Neural crest cell (in vitro differentiated cells): Measurements from ENCODE around the gene MS4A13. TPM values are rescaled to one million over a fixed set of nuclear protein-coding genes. Genes with fewer than 3 reads are reported as not detected.

ENCODE experiments used
- DNase-seq: peaks from one replicate; pipeline ENCODE4 v3.0.0; 2021; ENCODE audit warnings: low read depth, mixed read lengths, low spot score
- H3K27ac Mint-ChIP-seq: one replicate; pipeline ENCODE4 v1.8.0; 2021; ENCODE audit warnings: mild to moderate bottlenecking, mixed read lengths; ENCODE audit not compliant: unreplicated experiment
- H3K27me3 Mint-ChIP-seq: 2 replicates; pipeline ENCODE4 v1.8.0; 2021; ENCODE audit warnings: low read depth, mild to moderate bottlenecking, mixed read lengths
- H3K36me3 Mint-ChIP-seq: 2 replicates; pipeline ENCODE4 v1.8.0; 2021; ENCODE audit warnings: low read depth, mild to moderate bottlenecking, mixed read lengths
- H3K4me1 Mint-ChIP-seq: 2 replicates; pipeline ENCODE4 v1.8.0; 2021; ENCODE audit warnings: mixed read lengths
- H3K4me3 Mint-ChIP-seq: one replicate; pipeline ENCODE4 v1.8.0; 2021; ENCODE audit warnings: mild to moderate bottlenecking, mixed read lengths
- H3K9me3 Mint-ChIP-seq: 2 replicates; pipeline ENCODE4 v1.8.0; 2021; ENCODE audit warnings: mixed read lengths
- CTCF ChIP-seq: fragments of 200-600 bp; sonication (generic); conservative IDR thresholded peaks from 2 replicates; pipeline ENCODE4 v1.5.0; 2021; ENCODE audit warnings: antibody characterized with exemption, mild to moderate bottlenecking
- total RNA-seq: library from RNA; stranded (reverse); gene quantifications from 2 replicates; pipeline ENCODE4 v1.2.1, GENCODE V29; 2021

The MS4A13 gene
- total RNA-seq, 1 donor from 2014 or later = not detected

DNA sequence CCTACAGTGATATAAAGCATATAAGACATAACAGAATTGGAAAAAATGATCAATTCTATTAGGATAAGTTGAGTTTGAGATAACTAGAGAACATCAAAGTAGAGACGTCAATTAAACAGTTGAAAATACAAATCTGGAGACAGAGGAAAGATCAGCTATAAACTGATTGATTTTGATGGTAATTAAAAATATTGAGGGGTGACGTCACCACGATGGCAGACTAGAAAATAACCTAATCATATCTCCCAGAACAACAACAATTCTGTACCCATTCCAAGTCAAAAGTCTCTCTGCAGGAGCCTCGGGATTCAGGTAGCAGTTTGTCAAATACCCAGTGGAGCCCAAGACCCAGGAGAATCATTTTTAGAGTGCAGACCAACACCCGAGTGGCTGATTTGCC is 28.9 kb downstream of the MS4A13 start:
- H3K4me3 Mint-ChIP-seq = no peak overlapping the region
- H3K27ac Mint-ChIP-seq = no peak overlapping the region
- H3K27me3 Mint-ChIP-seq = no peaks in the 10 kb centered on the region
- no peak for DNase-seq
- no peak for TF ChIP-seq CTCF
- no peaks in the 10 kb centered on the region for H3K9me3 Mint-ChIP-seq
- H3K36me3 Mint-ChIP-seq = no peaks in the 10 kb centered on the region
- no peaks in the 10 kb centered on the region for H3K4me1 Mint-ChIP-seq

DNA sequence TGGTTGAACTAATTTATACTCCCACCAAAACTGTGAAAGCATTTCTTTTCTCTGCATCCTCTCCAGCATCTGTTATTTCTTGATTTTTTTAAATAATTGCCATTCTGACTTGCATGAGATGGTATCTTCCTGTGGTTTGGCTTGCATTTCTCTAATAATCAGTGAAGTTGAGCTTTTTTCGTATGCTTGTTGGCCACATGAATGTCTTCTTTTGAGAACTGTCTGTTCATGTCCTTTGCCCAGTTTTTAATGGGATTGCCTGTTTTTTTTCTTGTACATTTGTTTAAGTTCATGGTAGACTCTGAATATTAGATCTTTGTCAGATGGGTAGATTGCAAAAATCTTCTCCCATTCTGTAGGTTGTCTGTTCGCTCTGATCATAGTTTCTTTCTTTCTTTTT is 46.1 kb downstream of the MS4A13 start:
- DNase-seq = no peak
- Mint-ChIP-seq H3K4me3 (no peak overlapping the region), H3K4me1 (peaks cover 5% of the 10 kb centered on the region)

DNA sequence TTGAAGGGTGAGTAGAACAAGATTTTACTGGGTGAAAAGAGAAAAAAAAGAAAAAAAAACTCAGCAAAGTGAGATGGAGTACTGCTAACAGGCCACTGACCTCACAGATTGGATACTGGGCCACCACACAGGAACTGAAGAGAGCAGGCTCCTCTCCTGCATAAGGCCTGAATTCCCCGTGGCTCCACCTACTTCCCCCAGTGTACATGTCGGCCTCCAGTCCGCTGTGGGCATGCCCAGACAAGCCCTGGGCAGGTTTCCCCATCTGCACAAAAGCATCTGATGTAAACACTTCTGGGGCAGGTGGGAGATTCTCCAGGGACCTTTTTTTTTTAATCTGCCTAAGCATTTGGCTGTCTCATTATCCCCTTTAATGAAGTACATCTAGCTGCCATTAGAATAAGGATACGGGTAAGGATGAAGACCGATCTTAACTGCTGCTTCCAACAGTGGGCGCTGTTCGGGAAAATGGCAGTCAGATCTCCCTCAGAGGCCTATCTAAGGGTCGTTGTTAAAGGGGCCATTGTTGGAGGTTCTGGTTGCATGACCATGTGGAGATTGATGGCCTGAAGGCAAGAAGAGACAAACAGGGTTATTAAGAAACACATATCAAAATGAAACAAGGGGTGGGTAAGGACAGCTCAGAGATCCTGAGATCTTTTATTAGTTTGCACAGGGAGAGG is 48.5 kb downstream of the MS4A13 start:
- peaks cover 3% of the 10 kb centered on the region for H3K36me3 Mint-ChIP-seq
- DNase-seq = no peak

More for the DNA sequence above, 46.1 kb downstream of the MS4A13 start:
- H3K27ac Mint-ChIP-seq = no peak overlapping the region
- TF ChIP-seq CTCF = no peak
- peaks cover 3% of the 10 kb centered on the region for H3K36me3 Mint-ChIP-seq
- peaks cover 21% of the 10 kb centered on the region for H3K9me3 Mint-ChIP-seq
- H3K27me3 Mint-ChIP-seq = no peaks in the 10 kb centered on the region

DNA sequence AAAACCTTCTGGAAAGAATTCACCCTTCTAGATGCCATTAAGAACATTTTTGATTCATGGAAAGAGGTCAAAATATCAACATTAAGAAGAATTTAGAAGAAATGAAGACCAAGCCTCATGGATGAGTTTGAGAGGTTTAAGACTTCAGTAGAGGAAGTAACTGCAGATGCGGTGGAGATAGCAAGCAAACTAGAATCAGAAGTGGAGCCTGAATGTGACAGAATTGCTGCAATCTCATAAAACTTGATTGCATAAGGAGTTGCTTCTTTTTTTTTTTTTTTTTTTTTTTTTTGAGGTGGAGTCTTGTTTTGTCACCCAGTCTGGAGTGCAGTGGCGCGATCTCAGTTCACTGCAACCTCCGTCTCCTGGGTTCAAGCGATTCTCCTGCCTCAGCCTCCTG is 51.6 kb downstream of the MS4A13 start:
- H3K4me3 Mint-ChIP-seq = no peak overlapping the region
- TF ChIP-seq CTCF = no peak
- no peak for DNase-seq
- H3K27ac Mint-ChIP-seq = no peak overlapping the region
- H3K9me3 Mint-ChIP-seq = peaks cover 6% of the 10 kb centered on the region
- peaks cover 4% of the 10 kb centered on the region for H3K27me3 Mint-ChIP-seq
- peaks cover 5% of the 10 kb centered on the region for H3K4me1 Mint-ChIP-seq
- peaks cover 3% of the 10 kb centered on the region for H3K36me3 Mint-ChIP-seq

More for the DNA sequence above, 48.5 kb downstream of the MS4A13 start:
- Mint-ChIP-seq H3K9me3 (peaks cover 13% of the 10 kb centered on the region), H3K27ac (no peak overlapping the region), H3K4me3 (no peak overlapping the region), H3K27me3 (no peaks in the 10 kb centered on the region), H3K4me1 (peaks cover 5% of the 10 kb centered on the region)
- no peak for TF ChIP-seq CTCF

DNA sequence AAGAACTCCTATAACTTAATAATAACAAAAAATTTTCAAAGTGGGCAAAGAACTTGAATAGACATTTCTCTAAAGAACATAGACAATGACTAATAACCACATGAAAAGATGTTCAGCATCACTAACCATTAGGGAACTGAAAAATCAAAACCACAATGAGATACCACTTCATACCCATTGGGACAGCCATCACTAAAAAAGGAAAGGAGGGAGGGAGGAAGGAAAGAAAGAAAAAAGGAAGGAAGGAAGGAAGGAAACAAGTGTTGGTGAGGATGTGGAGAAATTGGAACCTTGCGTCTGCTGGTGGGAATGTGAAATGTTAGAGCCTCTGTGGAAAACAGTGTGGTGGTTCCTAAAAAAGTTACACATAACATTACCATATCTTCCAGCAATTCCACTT is 55.8 kb downstream of the MS4A13 start:
- TF ChIP-seq CTCF = no peak
- DNase-seq = no peak
- no peak overlapping the region for H3K4me3 Mint-ChIP-seq
- peaks cover 4% of the 10 kb centered on the region for H3K27me3 Mint-ChIP-seq
- no peaks in the 10 kb centered on the region for H3K9me3 Mint-ChIP-seq
- H3K36me3 Mint-ChIP-seq = no peaks in the 10 kb centered on the region
- H3K4me1 Mint-ChIP-seq = no peaks in the 10 kb centered on the region
- H3K27ac Mint-ChIP-seq = no peak overlapping the region
